IMR-90 (cell line): ENCODE data around the gene KDM1A. TPM values are rescaled to one million over a fixed set of nuclear protein-coding genes. Genes with fewer than 3 reads are reported as not detected.

ENCODE experiments used
- ATAC-seq: fragments of 200-7000 bp; cut with Tn5 transposase; 2 replicates; pipeline ENCODE4 v1.9.1; 2020; ENCODE audit warnings: low read depth, mild to moderate bottlenecking, moderate library complexity
- BruUV-seq: library from RNA; stranded (reverse); fragments of 400-500 nt; replicated peaks from 2 replicates; lab custom pipeline; 2021; lab: Mats Ljungman, UMichigan
- CTCF ChIA-PET: fragments of 300-600 bp; formaldehyde crosslinking; extraction: SDS; loops from one replicate; lab custom pipeline; 2021; ENCODE audit warnings: antibody characterized with exemption; lab: Yijun Ruan, JAX
- POLR2A ChIA-PET: fragments of 300-600 bp; sonication (Branson Sonifier 250); formaldehyde crosslinking; loops from one replicate; lab custom pipeline; 2022; ENCODE audit warnings: antibody characterized with exemption; ENCODE audit not compliant: unreplicated experiment; lab: Charles Lee
- DNase-seq: peaks from one replicate; pipeline ENCODE4 v3.0.0; 2013
- H2AFZ ChIP-seq: replicated peaks from 2 replicates; pipeline ENCODE3; 2013; ENCODE audit warnings: low read length, mild to moderate bottlenecking; ENCODE audit not compliant: poor library complexity
- H2AK5ac ChIP-seq: 2 replicates; pipeline ENCODE4 v1.6.1; 2013; ENCODE audit warnings: low read depth, low read length, inconsistent platforms
- H2AK9ac ChIP-seq: replicated peaks from 2 replicates; pipeline ENCODE3; 2013; ENCODE audit warnings: mild to moderate bottlenecking, low read depth, low read length, moderate library complexity; ENCODE audit not compliant: poor library complexity
- H2BK120ac ChIP-seq: 2 replicates; pipeline ENCODE4 v1.6.1; 2013; ENCODE audit warnings: low read depth, low read length, inconsistent platforms
- H2BK15ac ChIP-seq: 3 replicates; pipeline ENCODE4 v1.6.1; 2013; ENCODE audit warnings: low read depth, low read length, inconsistent platforms
- H2BK20ac ChIP-seq: 2 replicates; pipeline ENCODE4 v1.6.1; 2013; ENCODE audit warnings: low read depth, mild to moderate bottlenecking, inconsistent platforms, low read length, moderate library complexity
- H2BK5ac ChIP-seq: 2 replicates; pipeline ENCODE4 v1.6.1; 2013; ENCODE audit warnings: mild to moderate bottlenecking, low read depth, low read length, inconsistent platforms; ENCODE audit not compliant: poor library complexity, severe bottlenecking
- H3K14ac ChIP-seq: replicated peaks from 2 replicates; pipeline ENCODE4 v1.6.1; 2013; ENCODE audit warnings: low read depth, low read length, inconsistent platforms
- H3K18ac ChIP-seq: 2 replicates; pipeline ENCODE4 v1.6.1; 2013; ENCODE audit warnings: low read depth, low read length, control low read depth
- H3K23ac ChIP-seq: 2 replicates; pipeline ENCODE4 v1.6.1; 2013; ENCODE audit warnings: low read depth, low read length, inconsistent platforms
- H3K27ac ChIP-seq: 2 replicates; pipeline ENCODE4 v1.5.1; 2013; ENCODE audit warnings: mild to moderate bottlenecking, control low read depth, low read length; ENCODE audit not compliant: insufficient read depth
- H3K27me3 ChIP-seq: 2 replicates; pipeline ENCODE4 v1.6.1; 2013; ENCODE audit warnings: low read length; ENCODE audit not compliant: control insufficient read depth, insufficient read depth
- H3K36me3 ChIP-seq: 2 replicates; pipeline ENCODE4 v1.6.1; 2013; ENCODE audit warnings: low read length, mixed read lengths; ENCODE audit not compliant: control insufficient read depth, insufficient read depth
- H3K4ac ChIP-seq: 2 replicates; pipeline ENCODE4 v1.6.1; 2013; ENCODE audit warnings: low read depth, low read length, inconsistent platforms
- H3K4me1 ChIP-seq: 2 replicates; pipeline ENCODE4 v1.6.1; 2013; ENCODE audit warnings: low read length, mixed read lengths; ENCODE audit not compliant: control insufficient read depth, insufficient read depth
- H3K4me2 ChIP-seq: 2 replicates; pipeline ENCODE4 v1.6.1; 2013; ENCODE audit warnings: low read depth, mild to moderate bottlenecking, control low read depth, low read length, moderate library complexity
- H3K4me3 ChIP-seq: 2 replicates; pipeline ENCODE4 v1.5.1; 2013; ENCODE audit warnings: low read depth, mild to moderate bottlenecking, control low read depth, low read length, moderate library complexity; ENCODE audit not compliant: insufficient read depth
- H3K56ac ChIP-seq: 2 replicates; pipeline ENCODE4 v1.6.1; 2013; ENCODE audit warnings: low read length, inconsistent platforms; ENCODE audit not compliant: insufficient read depth; ENCODE audit errors: extremely low read depth
- H3K79me1 ChIP-seq, 2 experiments: 2 replicates each; pipeline ENCODE4 v1.6.1; 2013; ENCODE audit warnings: low read length in 2 of 2, inconsistent platforms in 1 of 2, low read depth in 1 of 2
- H3K9ac ChIP-seq: 2 replicates; pipeline ENCODE4 v1.6.1; 2013; ENCODE audit warnings: low read depth, low read length, control low read depth
- H3K9me1 ChIP-seq: 2 replicates; pipeline ENCODE4 v1.6.1; 2013; ENCODE audit warnings: low read length, inconsistent platforms; ENCODE audit not compliant: insufficient read depth
- H3K9me3 ChIP-seq: 2 replicates; pipeline ENCODE4 v1.6.1; 2013; ENCODE audit warnings: low read length; ENCODE audit not compliant: control insufficient read depth, insufficient read depth
- H4K20me1 ChIP-seq: 2 replicates; pipeline ENCODE4 v1.6.1; 2013; ENCODE audit warnings: low read length, inconsistent platforms; ENCODE audit not compliant: insufficient read depth
- H4K5ac ChIP-seq: 2 replicates; pipeline ENCODE4 v1.6.1; 2013; ENCODE audit warnings: mild to moderate bottlenecking, low read depth, low read length, control low read depth
- H4K8ac ChIP-seq, 2 experiments: 2 replicates each; pipeline ENCODE4 v1.6.1; 2013; ENCODE audit warnings: low read depth in 2 of 2, low read length in 2 of 2, control low read depth in 1 of 2, inconsistent platforms in 1 of 2
- H4K91ac ChIP-seq: 2 replicates; pipeline ENCODE4 v1.6.1; 2013; ENCODE audit warnings: low read depth, low read length, inconsistent platforms; ENCODE audit not compliant: insufficient read depth
- BHLHE40 ChIP-seq: fragments of 150-350 bp; IDR thresholded peaks from 2 replicates; pipeline ENCODE4 v1.6.1; 2016; ENCODE audit warnings: mild to moderate bottlenecking, low read depth, low read length
- CEBPB ChIP-seq: IDR thresholded peaks from 2 replicates; pipeline ENCODE4 v1.6.1; 2012; ENCODE audit warnings: low read depth, low read length, improper control_type of control experiment
- CHD1 ChIP-seq: IDR thresholded peaks from 2 replicates; pipeline ENCODE4 v1.6.1; 2012; ENCODE audit warnings: low read depth, low read length, improper control_type of control experiment
- FOS ChIP-seq: fragments of 150-350 bp; IDR thresholded peaks from 2 replicates; pipeline ENCODE4 v1.6.1; 2016; ENCODE audit warnings: low read depth, low read length
- MAFK ChIP-seq: IDR thresholded peaks from 2 replicates; pipeline ENCODE4 v1.6.1; 2012; ENCODE audit warnings: low read depth, low read length, improper control_type of control experiment
- MAZ ChIP-seq: IDR thresholded peaks from 2 replicates; pipeline ENCODE4 v1.6.1; 2012; ENCODE audit warnings: low read depth, mild to moderate bottlenecking, low read length, improper control_type of control experiment, moderate library complexity, borderline replicate concordance
- MXI1 ChIP-seq: IDR thresholded peaks from 2 replicates; pipeline ENCODE4 v1.6.1; 2012; ENCODE audit warnings: low read depth, mild to moderate bottlenecking, low read length, moderate library complexity, borderline replicate concordance
- NFE2L2 ChIP-seq: fragments of 150-350 bp; IDR thresholded peaks from 2 replicates; pipeline ENCODE4 v1.6.1; 2016; ENCODE audit warnings: low read depth, mild to moderate bottlenecking, low read length
- POLR2A ChIP-seq: IDR thresholded peaks from 2 replicates; pipeline ENCODE4 v1.6.1; 2012; ENCODE audit warnings: mild to moderate bottlenecking, low read depth, low read length
- RAD21 ChIP-seq: IDR thresholded peaks from 2 replicates; pipeline ENCODE4 v1.6.1; 2012; ENCODE audit warnings: low read length, improper control_type of control experiment
- RCOR1 ChIP-seq: IDR thresholded peaks from 2 replicates; pipeline ENCODE4 v1.6.1; 2012; ENCODE audit warnings: mild to moderate bottlenecking, low read length, improper control_type of control experiment; ENCODE audit not compliant: insufficient replicate concordance
- RFX5 ChIP-seq: IDR thresholded peaks from 2 replicates; pipeline ENCODE4 v1.8.0; 2012; ENCODE audit warnings: low read depth, mild to moderate bottlenecking, low read length, moderate library complexity
- SMC3 ChIP-seq: fragments of 150-350 bp; IDR thresholded peaks from 2 replicates; pipeline ENCODE4 v1.6.1; 2016; ENCODE audit warnings: low read depth, mild to moderate bottlenecking, antibody characterized with exemption, low read length, moderate library complexity
- WGBS, 2 experiments: methylation state at CpG; one replicate each; pipeline versions ENCODE4 v1.1.5 to v1.1.7; 2013; ENCODE audit warnings: missing lambda C conversion rate in 2 of 2; ENCODE audit not compliant: insufficient read length in 1 of 2; ENCODE audit errors: extremely low coverage in 2 of 2; 5-methylcytosine and 5-hydroxymethylcytosine counted together
- dilution Hi-C: fragments of 300-500 bp; cut with HindIII; formaldehyde crosslinking; loops from one replicate; pipeline ENCODE4 v1.14.3; 2018; ENCODE audit warnings: low sequenced_read_pairs; ENCODE audit not compliant: unreplicated experiment
- in situ Hi-C: fragments of 300-500 bp; cut with MboI; formaldehyde crosslinking; loops from 3 replicates; pipeline ENCODE4 v1.14.3; 2019; ENCODE audit warnings: low sequenced_read_pairs, inconsistent platforms, mixed read lengths
- intact Hi-C: fragments of 100-400 bp; cut with micrococcal nuclease; formaldehyde crosslinking; loops from 2 replicates; pipeline ENCODE4 v1.10.0; 2022
- polyA plus RNA-seq, 3 experiments: library from polyadenylated mRNA; depleted of rRNA; stranded (reverse); fragments of >200 nt; gene quantifications; 2 replicates each; pipeline ENCODE4 v1.2.3, GENCODE V29; 2012; ENCODE audit warnings: low replicate concordance in 1 of 3
- total RNA-seq: library from RNA; depleted of rRNA; stranded (reverse); fragments of >200 nt; gene quantifications from 2 replicates; pipeline ENCODE4 v1.2.3, GENCODE V29; 2012
- TF ChIP-seq, protein P1 (sequence below): fragments of 150-350 bp; IDR thresholded peaks from 2 replicates; pipeline ENCODE4 v1.6.1; 2017; ENCODE audit warnings: mild to moderate bottlenecking, antibody characterized with exemption, low read length, low read depth
- TF ChIP-seq, protein P2 (sequence below): fragments of 150-350 bp; IDR thresholded peaks from 2 replicates; pipeline ENCODE4 v1.6.1; 2016; ENCODE audit warnings: low read depth, mild to moderate bottlenecking, low read length, moderate library complexity, borderline replicate concordance
- TF ChIP-seq, protein P3 (sequence below): conservative IDR thresholded peaks from 2 replicates; pipeline ENCODE4 v1.5.1; 2012; ENCODE audit warnings: mild to moderate bottlenecking, low read depth, low read length, improper control_type of control experiment

Gene KDM1A
- total and polyA plus RNA-seq, 2 of the 4 experiments (the other 2 are of a cell fraction): 58.7 to 104 TPM

DNA sequence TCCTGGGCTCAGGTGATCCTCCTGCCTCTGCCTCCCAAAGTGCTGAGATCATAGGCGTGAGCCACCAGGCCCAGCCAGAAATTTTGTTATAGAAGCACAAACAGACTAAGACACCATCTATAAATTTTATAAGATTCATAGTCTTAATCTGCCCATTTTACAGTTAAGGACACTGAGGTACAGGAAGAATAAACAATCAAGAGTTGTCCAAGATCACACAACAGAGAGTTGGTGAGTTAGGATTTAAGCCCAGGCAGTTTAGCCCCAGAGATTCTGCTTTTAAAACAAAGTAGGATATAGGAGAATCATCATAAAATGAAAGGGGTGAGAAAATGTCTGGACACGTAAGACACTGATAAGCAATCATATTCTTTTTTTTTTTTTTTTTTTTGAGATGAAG, 10.4 kb upstream of the KDM1A start:
- DNase-seq: no peak
- POLR2A ChIA-PET: no interaction called here

More for the DNA sequence above, 10.4 kb upstream of the KDM1A start:
- no CpG with 5 or more reads among the region's 2 CpGs for WGBS, 2 experiments
- H4K20me1 ChIP-seq: no peaks in the 10 kb centered on the region
- intact Hi-C loops (no loop called here), dilution Hi-C loops (no loop called here), in situ Hi-C loops (no loop called here)
- no peak overlapping the region for H2AK9ac ChIP-seq
- H4K5ac ChIP-seq: no peak overlapping the region
- H3K4me2 ChIP-seq: no peak overlapping the region
- no peak for ATAC-seq
- H3K27me3 ChIP-seq: peaks cover 13% of the 10 kb centered on the region
- H3K14ac ChIP-seq: no peak overlapping the region
- BruUV-seq: no TSS peak
- no peak overlapping the region for H2AK5ac ChIP-seq
- no peak overlapping the region for H3K4ac ChIP-seq
- no peak overlapping the region for H2AFZ ChIP-seq
- H3K79me1 ChIP-seq: no peaks in the 10 kb centered on the region
- no peak overlapping the region for H3K56ac ChIP-seq
- TF ChIP-seq BHLHE40 (no peak), RFX5 (no peak), MXI1 (no peak), MAZ (no peak), CEBPB (no peak), FOS (no peak), RCOR1 (no peak), NFE2L2 (no peak), CHD1 (no peak), MAFK (no peak), SMC3 (no peak), RAD21 (no peak), POLR2A (no peak)
- TF ChIP-seq, protein P1, sequence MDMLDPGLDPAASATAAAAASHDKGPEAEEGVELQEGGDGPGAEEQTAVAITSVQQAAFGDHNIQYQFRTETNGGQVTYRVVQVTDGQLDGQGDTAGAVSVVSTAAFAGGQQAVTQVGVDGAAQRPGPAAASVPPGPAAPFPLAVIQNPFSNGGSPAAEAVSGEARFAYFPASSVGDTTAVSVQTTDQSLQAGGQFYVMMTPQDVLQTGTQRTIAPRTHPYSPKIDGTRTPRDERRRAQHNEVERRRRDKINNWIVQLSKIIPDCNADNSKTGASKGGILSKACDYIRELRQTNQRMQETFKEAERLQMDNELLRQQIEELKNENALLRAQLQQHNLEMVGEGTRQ: no peak
- TF ChIP-seq, protein P2, sequence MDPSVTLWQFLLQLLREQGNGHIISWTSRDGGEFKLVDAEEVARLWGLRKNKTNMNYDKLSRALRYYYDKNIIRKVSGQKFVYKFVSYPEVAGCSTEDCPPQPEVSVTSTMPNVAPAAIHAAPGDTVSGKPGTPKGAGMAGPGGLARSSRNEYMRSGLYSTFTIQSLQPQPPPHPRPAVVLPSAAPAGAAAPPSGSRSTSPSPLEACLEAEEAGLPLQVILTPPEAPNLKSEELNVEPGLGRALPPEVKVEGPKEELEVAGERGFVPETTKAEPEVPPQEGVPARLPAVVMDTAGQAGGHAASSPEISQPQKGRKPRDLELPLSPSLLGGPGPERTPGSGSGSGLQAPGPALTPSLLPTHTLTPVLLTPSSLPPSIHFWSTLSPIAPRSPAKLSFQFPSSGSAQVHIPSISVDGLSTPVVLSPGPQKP: no peak
- TF ChIP-seq, protein P3, sequence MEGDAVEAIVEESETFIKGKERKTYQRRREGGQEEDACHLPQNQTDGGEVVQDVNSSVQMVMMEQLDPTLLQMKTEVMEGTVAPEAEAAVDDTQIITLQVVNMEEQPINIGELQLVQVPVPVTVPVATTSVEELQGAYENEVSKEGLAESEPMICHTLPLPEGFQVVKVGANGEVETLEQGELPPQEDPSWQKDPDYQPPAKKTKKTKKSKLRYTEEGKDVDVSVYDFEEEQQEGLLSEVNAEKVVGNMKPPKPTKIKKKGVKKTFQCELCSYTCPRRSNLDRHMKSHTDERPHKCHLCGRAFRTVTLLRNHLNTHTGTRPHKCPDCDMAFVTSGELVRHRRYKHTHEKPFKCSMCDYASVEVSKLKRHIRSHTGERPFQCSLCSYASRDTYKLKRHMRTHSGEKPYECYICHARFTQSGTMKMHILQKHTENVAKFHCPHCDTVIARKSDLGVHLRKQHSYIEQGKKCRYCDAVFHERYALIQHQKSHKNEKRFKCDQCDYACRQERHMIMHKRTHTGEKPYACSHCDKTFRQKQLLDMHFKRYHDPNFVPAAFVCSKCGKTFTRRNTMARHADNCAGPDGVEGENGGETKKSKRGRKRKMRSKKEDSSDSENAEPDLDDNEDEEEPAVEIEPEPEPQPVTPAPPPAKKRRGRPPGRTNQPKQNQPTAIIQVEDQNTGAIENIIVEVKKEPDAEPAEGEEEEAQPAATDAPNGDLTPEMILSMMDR: no peak
- H3K23ac ChIP-seq: no peak overlapping the region
- CTCF ChIA-PET: interaction anchor here (0.6 kb wide), 3 partner anchors 49 to 1258 kb away, joined by 3 read pairs; no protein-coding TSS in a partner anchor
- no peaks in the 10 kb centered on the region for H3K36me3 ChIP-seq
- H3K4me1 ChIP-seq: no peaks in the 10 kb centered on the region
- no peaks in the 10 kb centered on the region for H3K9me1 ChIP-seq
- H2BK15ac ChIP-seq: no peak overlapping the region
- H4K91ac ChIP-seq: no peak overlapping the region
- no peak overlapping the region for H3K4me3 ChIP-seq
- no peak overlapping the region for H2BK20ac ChIP-seq
- H3K27ac ChIP-seq: no peak overlapping the region
- no peak overlapping the region for H4K8ac ChIP-seq
- H3K18ac ChIP-seq: no peak overlapping the region
- peaks cover 3% of the 10 kb centered on the region; the same call in 1 of the 2 replicates for H3K9me3 ChIP-seq
- H3K9ac ChIP-seq: no peak overlapping the region
- H2BK5ac ChIP-seq: no peak overlapping the region
- H2BK120ac ChIP-seq: no peak overlapping the region
